Cardiac muscle cell (in vitro differentiated cells and primary cell): ENCODE results near the gene REG1A. TPM values are rescaled to one million over a fixed set of nuclear protein-coding genes. Genes with fewer than 3 reads are reported as not detected.

Experiments used
- DNase-seq, 2 donors: peaks; one replicate each; pipeline versions ENCODE4 v3.0.0 to v3.0.0-alpha.2; 2010 to 2017; ENCODE audit warnings: low read depth in 1 of 2, low spot score in 1 of 2
- H3K27ac ChIP-seq: fragments of 200-600 bp; sonication (generic); 2 replicates; pipeline ENCODE4 v1.5.1; 2016
- H3K27me3 ChIP-seq: fragments of 200-600 bp; sonication (generic); 2 replicates; pipeline ENCODE4 v1.6.0; 2016; ENCODE audit warnings: control low read depth
- H3K36me3 ChIP-seq: fragments of 200-600 bp; sonication (generic); 2 replicates; pipeline ENCODE4 v1.5.1; 2016; ENCODE audit warnings: control low read depth
- H3K4me1 ChIP-seq: fragments of 200-600 bp; sonication (generic); 2 replicates; pipeline ENCODE4 v1.8.1; 2017; ENCODE audit warnings: low read depth, mild to moderate bottlenecking, mixed run types
- H3K4me3 ChIP-seq: fragments of 200-600 bp; sonication (generic); 2 replicates; pipeline ENCODE4 v1.5.1; 2016; ENCODE audit warnings: mild to moderate bottlenecking
- H3K9me3 ChIP-seq: fragments of 200-600 bp; sonication (generic); 2 replicates; pipeline ENCODE4 v1.5.1; 2017; ENCODE audit warnings: low read depth, mild to moderate bottlenecking, control low read depth
- CTCF ChIP-seq: IDR thresholded peaks from 2 replicates; pipeline ENCODE4 v1.5.1; 2012; ENCODE audit warnings: low read depth, mild to moderate bottlenecking, low read length
- polyA plus RNA-seq: library from polyadenylated mRNA; unstranded; fragments of >200 nt; fragmentation: Nextera tagmentation; extraction: Ambion mirVana; gene quantifications from 2 replicates; pipeline ENCODE4 v1.2.1, GENCODE V29; 2016
- total RNA-seq: library from RNA; depleted of rRNA; stranded (reverse); fragments of >200 nt; gene quantifications from 2 replicates; pipeline ENCODE4 v1.2.3, GENCODE V29; 2016

Gene REG1A, protein sequence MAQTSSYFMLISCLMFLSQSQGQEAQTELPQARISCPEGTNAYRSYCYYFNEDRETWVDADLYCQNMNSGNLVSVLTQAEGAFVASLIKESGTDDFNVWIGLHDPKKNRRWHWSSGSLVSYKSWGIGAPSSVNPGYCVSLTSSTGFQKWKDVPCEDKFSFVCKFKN
- total RNA-seq (not detected in 2 replicates), polyA plus RNA-seq (1.2 and 1.3 TPM in 2 replicates)

DNA sequence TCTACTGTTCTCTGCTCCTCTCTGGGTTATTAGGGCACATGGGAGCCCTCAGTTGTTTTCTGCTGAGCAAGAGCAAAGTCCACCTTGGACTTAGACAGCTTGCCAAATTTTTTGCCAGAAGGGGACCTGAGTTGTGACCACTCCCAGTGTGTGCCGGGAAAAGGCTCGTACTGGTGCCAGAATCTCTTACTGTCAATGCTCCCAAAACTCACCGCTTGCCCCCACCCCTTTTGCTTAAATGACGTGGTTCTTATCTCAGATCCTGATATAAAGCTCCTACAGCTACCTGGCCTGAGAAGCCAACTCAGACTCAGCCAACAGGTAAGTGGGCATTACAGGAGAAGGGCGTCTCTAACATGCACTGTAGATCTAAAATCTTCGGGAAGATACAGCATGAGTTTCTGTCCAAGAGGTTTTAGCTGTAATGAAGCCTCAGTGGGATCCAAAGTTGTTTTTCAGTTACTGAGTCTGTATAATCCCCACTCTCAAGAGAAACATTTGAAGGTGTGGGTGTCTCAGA, at the start of gene REG1A:
Gene REG1A (plus strand): TSS at position 295 of the 520 bp plus-strand sequence. CDS start 374 bp downstream, outside the sequence.
- no peak for TF ChIP-seq CTCF
- H3K36me3 ChIP-seq = no peaks in the 10 kb centered on the region
- H3K4me1 ChIP-seq = peaks cover 9% of the 10 kb centered on the region
- H3K4me3 ChIP-seq = no peak within 1 kb of the TSS
- H3K27ac ChIP-seq = no peak within 1 kb of the TSS
- DNase-seq = no peak
- H3K27me3 ChIP-seq = no peaks in the 10 kb centered on the region
- H3K9me3 ChIP-seq = no peaks in the 10 kb centered on the region

DNA sequence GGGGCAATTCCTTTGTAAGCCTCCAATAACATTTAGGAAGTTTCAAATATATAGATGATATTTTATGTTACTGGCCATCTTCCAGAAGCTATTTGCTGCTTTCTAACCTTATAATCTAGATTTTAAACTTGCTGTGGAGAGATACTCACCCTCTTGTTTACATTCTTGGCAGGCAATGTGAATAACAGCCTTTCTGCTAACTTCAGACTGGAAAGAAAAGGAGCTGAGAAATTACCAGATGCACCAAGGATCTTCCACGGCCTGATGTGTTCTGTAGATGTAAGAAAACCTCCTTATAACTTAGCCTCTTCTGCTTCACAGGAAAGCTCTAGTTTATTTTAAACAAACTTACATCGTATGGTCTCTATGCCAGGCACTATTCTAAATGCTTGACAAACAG, 49.2 kb upstream of the REG1A start:
- no peak overlapping the region for H3K4me3 ChIP-seq
- H3K9me3 ChIP-seq = no peaks in the 10 kb centered on the region
- H3K27me3 ChIP-seq = no peaks in the 10 kb centered on the region
- no peak for TF ChIP-seq CTCF
- H3K36me3 ChIP-seq = no peaks in the 10 kb centered on the region
- no peak for DNase-seq
- H3K4me1 ChIP-seq = no peaks in the 10 kb centered on the region
- no peak overlapping the region for H3K27ac ChIP-seq

DNA sequence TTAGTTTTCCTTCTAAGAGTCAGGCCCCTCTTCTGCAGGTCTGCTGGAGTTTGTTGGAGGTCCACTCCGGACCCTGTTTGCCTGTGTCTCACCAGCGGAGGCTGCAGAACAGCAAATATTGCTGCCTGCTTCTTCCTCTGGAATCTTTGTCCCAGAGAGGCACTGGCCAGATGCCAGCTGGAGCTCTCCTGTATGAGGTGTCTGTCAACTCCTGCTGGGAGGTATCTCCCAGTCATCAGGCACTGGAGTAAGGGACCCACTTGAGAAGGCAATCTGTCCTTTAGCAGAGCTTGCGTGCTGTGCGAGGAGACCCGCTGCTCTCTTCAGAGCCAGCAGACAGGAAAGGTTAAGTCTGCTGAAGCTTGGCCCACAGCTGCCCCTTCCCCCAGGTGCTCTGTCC, 37.3 kb upstream of the REG1A start:
- Histone ChIP-seq H3K9me3 (no peaks in the 10 kb centered on the region), H3K36me3 (no peaks in the 10 kb centered on the region), H3K4me1 (peaks cover 15% of the 10 kb centered on the region), H3K4me3 (no peak overlapping the region), H3K27ac (no peak overlapping the region), H3K27me3 (no peaks in the 10 kb centered on the region)
- DNase-seq = peak in 1 of 2 donors; percentile 87
- TF ChIP-seq CTCF = no peak

DNA sequence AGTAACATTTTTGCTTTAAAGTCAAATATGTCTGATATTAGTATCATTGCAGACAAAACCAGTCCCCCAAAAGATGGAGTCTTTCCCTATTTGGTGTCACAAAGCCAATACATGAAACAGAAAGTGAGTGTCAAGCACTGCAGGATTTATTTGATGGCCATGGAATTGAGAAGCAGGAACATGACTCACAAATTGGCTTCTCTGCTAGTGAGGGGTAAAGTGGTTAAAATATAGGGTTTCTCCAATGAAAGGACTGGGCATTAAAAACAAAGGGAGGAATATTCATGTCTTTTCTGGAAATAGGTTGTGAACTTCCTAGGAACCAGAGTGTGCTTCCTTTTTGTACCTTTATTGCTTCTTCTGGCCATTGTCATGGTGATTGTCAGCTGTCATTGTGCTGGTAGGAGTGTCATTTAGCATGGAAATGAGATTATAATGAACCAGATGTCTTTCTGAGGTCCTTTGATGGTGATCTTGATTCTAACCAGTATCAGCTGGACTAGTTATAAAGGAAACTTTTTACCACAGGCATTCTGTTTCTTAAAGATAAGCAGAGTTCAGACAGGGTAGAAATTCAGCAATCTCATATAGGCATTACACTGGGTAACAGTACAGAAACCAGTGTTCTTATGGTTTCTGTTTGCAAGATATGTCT, 36.6 kb upstream of the REG1A start:
- H3K4me1 ChIP-seq = peaks cover 15% of the 10 kb centered on the region
- TF ChIP-seq CTCF = no peak
- H3K36me3 ChIP-seq = no peaks in the 10 kb centered on the region
- no peaks in the 10 kb centered on the region for H3K27me3 ChIP-seq
- peak overlapping the region; percentile 46 for H3K27ac ChIP-seq
- H3K4me3 ChIP-seq = no peak overlapping the region
- no peak for DNase-seq
- no peaks in the 10 kb centered on the region for H3K9me3 ChIP-seq

- Histone ChIP-seq H3K27me3 (no peaks in the 10 kb centered on the region), H3K27ac (no peak overlapping the region), H3K4me3 (no peak overlapping the region), H3K4me1 (peaks cover 15% of the 10 kb centered on the region), H3K9me3 (no peaks in the 10 kb centered on the region), H3K36me3 (no peaks in the 10 kb centered on the region)
- DNase-seq = no peak
- TF ChIP-seq CTCF = no peak
Observed at GRCh38 chr2:79084495-79085135, 35.7 kb upstream of the REG1A start.
